GM18951 (cell line): ENCODE data around the gene TMEM132C.

ENCODE experiments used
- POLR2A ChIP-seq: IDR thresholded peaks from 4 replicates; pipeline ENCODE4 v1.6.1; 2011; ENCODE audit warnings: mild to moderate bottlenecking; ENCODE audit not compliant: insufficient read length, insufficient read depth; ENCODE audit errors: extremely low read depth
- in situ Hi-C: fragments of 300-500 bp; cut with MboI; formaldehyde crosslinking; loops from one replicate; pipeline ENCODE4 v1.12.0; 2022; ENCODE audit warnings: low sequenced_read_pairs, mixed read lengths, inconsistent platforms; ENCODE audit not compliant: unreplicated experiment

TMEM132C gene

GRCh38 chr12:128662101-128662500, 395.1 kb downstream of the TMEM132C start:
- in situ Hi-C loops: no loop called here
- TF ChIP-seq POLR2A: no peak

GRCh38 chr12:128664501-128664900, 397.5 kb downstream of the TMEM132C start:
- in situ Hi-C loops: no loop called here
- no peak for TF ChIP-seq POLR2A

DNA sequence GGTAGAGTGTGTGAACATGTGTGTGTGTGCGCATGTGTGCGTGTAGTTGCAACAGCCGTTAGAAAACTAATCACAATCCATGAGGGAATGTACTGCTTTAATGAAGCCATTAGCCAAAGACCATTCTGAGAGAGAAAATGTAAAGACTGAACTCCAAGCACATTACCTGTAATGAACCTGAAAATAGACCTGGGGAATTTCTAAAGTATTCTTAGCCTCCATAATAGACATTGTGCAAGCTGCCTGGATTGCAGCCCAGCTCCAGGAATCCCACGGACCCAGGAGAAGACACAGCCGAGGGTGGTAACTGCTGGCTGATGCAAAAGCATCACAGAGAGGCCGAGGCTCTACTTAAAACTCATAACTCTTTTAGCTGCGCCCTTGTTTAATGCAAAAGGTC, 400.2 kb downstream of the TMEM132C start:
- no peak for TF ChIP-seq POLR2A
- in situ Hi-C loops: no loop called here

- TF ChIP-seq POLR2A: no peak
- in situ Hi-C loops: no loop called here
Measured at GRCh38 chr12:128671528-128672042, 404.6 kb downstream of the TMEM132C start.

DNA sequence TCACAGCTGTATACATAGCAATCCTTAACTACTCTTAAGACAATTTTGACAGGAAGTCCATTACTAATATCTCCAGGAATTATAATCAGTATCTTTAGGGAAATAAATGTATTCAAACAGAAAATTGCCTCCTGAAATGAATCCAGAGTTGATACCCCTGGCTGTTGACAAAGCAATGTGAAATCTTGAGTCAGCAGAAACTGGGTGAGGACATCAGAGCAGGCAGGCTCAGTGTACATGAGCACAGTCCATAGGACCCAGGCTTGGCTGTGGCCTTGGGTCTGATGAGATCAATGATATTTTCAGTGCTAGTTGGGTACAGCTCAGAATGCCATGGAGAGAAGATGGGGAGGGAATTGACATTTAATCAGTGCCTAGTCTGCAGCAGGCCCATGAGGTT, 405.5 kb downstream of the TMEM132C start:
- TF ChIP-seq POLR2A: no peak
- in situ Hi-C loops: no loop called here

GRCh38 chr12:128672893-128673292, 405.9 kb downstream of the TMEM132C start:
- TF ChIP-seq POLR2A: no peak

GRCh38 chr12:128675576-128675975, 408.6 kb downstream of the TMEM132C start:
- TF ChIP-seq POLR2A: no peak
- in situ Hi-C loops: no loop called here

More at GRCh38 chr12:128672893-128673292, 405.9 kb downstream of the TMEM132C start:
- in situ Hi-C loops: no loop called here

DNA sequence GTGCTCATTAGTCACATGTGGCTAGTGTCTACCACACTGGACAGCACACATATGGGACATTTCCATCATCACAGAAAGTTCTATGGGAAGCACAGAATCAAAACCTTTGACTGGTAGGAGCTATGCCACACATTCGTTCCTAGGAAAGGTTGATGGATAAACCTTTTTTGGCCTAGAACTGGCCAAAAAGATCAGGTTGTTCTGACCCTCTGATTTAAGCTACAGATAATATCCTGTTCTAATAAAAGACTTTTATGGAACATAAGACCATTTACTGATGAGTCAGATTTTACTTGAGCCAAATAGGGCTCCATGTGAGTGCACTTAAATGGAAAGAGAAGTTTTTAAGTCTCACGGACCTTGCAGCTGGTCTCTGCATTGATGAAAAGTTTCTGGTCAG, 413.6 kb downstream of the TMEM132C start:
- in situ Hi-C loops: no loop called here
- TF ChIP-seq POLR2A: no peak

DNA sequence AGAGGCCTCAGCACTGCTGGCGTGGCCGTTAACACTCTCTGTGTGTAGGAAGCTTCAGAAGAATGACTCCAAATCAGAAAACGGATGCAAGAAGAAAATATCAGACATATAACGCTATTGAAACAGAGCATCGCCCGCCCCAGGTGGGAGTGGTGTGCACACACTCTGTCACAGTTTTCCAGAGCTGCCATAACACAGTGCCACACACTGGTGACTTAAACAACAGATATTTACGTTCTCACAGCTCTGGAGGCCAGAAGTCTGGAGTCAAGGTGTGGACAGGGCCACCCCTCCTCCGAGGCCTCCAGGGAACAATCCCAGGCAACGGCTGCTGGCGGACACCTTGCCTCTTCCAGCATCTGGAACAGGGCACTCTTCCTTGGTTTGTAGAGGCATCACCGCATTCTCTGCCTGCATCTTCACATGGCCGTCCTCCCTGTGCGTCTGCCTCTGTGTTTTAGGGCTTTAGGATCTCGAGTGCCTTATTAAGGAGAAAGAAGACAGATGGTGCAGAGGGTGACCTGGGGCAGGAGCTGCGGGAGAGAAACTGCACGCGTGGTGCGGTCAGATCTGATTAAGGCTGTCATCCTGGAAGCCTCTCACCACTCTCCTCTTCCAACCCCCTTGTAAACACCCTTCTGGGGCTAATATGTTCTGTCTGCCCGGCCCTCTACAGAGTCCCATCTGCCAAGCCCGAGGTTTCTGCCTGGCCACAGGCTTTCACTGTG, 415.7 kb downstream of the TMEM132C start:
- TF ChIP-seq POLR2A: no peak
- in situ Hi-C loops: no loop called here

- TF ChIP-seq POLR2A: no peak
- in situ Hi-C loops: no loop called here
Measured at GRCh38 chr12:128684352-128684751, 417.4 kb downstream of the TMEM132C start.

GRCh38 chr12:128685903-128686475, 419.0 kb downstream of the TMEM132C start:
- in situ Hi-C loops: no loop called here

DNA sequence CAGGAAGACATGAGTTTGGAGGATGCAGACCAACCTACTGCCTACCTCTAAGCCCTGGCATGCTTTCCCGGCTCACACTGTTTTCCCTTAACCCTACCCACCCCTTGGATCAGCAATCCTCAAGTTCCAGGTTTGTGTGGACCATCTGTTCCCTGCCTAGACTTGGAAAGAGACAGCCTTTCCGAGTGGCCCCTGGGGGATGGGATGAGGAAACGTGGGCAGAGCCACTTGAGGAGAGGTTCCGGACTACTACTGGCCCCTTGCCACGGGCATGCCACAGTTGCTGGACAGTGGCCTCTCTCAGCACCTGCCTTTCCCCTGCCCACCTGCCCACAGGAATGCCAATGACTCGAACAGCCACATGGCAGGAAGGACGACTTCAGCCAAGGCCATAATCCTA, 420.9 kb downstream of the TMEM132C start:
- no peak for TF ChIP-seq POLR2A
- in situ Hi-C loops: no loop called here

More at GRCh38 chr12:128685903-128686475, 419.0 kb downstream of the TMEM132C start:
- TF ChIP-seq POLR2A: no peak

- in situ Hi-C loops: no loop called here
- no peak for TF ChIP-seq POLR2A
Measured at GRCh38 chr12:128690641-128691040, 423.7 kb downstream of the TMEM132C start.

DNA sequence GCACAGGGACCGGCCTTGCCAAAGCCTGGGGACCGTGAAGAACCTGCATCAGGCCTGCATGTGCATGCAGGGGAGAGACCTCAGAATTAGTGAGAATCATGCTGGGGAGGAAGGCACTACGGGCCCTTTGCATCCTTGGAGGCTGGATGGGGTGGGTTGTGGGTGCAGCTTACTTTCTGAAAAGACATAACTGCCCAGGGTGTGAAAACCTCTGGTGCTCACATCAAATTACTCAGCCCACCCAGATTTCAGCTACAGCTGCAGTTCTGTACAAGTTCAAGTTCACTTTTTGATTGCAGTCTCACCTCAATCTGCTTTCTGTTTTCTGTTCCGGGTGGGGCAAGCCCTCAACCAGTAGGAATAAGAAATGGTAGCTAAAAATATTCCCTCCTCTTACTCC, 426.1 kb downstream of the TMEM132C start:
- TF ChIP-seq POLR2A: no peak
- in situ Hi-C loops: no loop called here

GRCh38 chr12:128693771-128694170, 426.8 kb downstream of the TMEM132C start:
- in situ Hi-C loops: no loop called here
- no peak for TF ChIP-seq POLR2A

DNA sequence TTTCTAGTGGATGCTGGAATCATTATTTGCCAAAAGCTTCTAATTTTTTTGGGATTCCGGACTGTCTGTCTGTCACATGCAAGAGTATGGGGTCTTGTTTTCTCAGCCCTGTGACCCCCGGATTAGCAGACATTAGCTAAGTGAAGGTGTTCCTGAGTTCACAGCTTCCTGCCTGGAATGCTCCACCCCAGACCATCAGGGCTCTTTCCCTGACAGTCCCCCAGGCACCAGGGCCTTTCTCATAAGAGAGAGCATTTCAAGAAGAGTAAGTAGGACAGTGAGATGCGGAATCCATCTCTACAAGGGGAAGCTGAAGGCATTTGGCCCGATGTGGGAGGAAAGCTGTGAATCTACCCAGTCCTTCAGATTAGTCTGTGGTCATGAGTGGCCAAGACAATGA, 427.5 kb downstream of the TMEM132C start:
- in situ Hi-C loops: no loop called here
- no peak for TF ChIP-seq POLR2A
